IMR-90 (cell line): ENCODE results near the gene DHRS13.

ENCODE experiments used
- CEBPB ChIP-seq: IDR thresholded peaks from 2 replicates; pipeline ENCODE4 v1.6.1; 2012; ENCODE audit warnings: low read depth, low read length, improper control_type of control experiment
- MAZ ChIP-seq: IDR thresholded peaks from 2 replicates; pipeline ENCODE4 v1.6.1; 2012; ENCODE audit warnings: low read depth, mild to moderate bottlenecking, low read length, improper control_type of control experiment, moderate library complexity, borderline replicate concordance
- MXI1 ChIP-seq: IDR thresholded peaks from 2 replicates; pipeline ENCODE4 v1.6.1; 2012; ENCODE audit warnings: low read depth, mild to moderate bottlenecking, low read length, moderate library complexity, borderline replicate concordance
- POLR2A ChIP-seq: IDR thresholded peaks from 2 replicates; pipeline ENCODE4 v1.6.1; 2012; ENCODE audit warnings: mild to moderate bottlenecking, low read depth, low read length
- RAD21 ChIP-seq: IDR thresholded peaks from 2 replicates; pipeline ENCODE4 v1.6.1; 2012; ENCODE audit warnings: low read length, improper control_type of control experiment
- RCOR1 ChIP-seq: IDR thresholded peaks from 2 replicates; pipeline ENCODE4 v1.6.1; 2012; ENCODE audit warnings: mild to moderate bottlenecking, low read length, improper control_type of control experiment; ENCODE audit not compliant: insufficient replicate concordance
- TF ChIP-seq, protein P1 (sequence below): conservative IDR thresholded peaks from 2 replicates; pipeline ENCODE4 v1.5.1; 2012; ENCODE audit warnings: mild to moderate bottlenecking, low read depth, low read length, improper control_type of control experiment
- TF ChIP-seq, protein P2 (sequence below): fragments of 150-350 bp; IDR thresholded peaks from 2 replicates; pipeline ENCODE4 v1.6.1; 2017; ENCODE audit warnings: mild to moderate bottlenecking, antibody characterized with exemption, low read length, low read depth

DNA sequence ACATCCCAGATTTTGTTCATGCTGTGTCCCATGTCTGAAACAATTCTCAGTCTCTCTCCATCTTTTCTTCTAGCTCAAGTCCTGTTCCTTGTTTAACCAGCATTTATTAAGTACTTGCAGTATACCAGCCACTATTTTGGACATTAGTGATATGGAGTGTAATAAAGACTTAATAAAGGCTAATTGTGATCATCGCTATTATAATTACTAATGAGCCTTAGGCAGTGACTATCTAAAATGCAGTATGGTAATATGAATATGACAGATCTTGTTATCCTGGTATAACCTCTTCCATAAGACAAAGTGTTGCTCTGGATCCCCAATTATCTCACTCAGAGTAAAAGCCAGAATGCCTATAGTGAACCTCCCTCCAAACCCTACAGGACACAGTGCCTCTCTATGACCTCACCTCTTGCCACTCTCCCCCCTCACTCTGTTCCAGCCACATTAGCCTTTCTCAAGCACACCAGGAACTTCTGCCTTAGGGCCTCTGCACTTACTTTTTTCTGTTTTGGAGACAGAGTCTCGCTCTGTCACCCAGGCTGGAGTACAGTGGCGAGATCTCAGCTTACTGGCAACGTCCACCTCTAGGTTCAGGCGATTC, 3.6 kb downstream of the DHRS13 start:
- TF ChIP-seq POLR2A (no peak), MAZ (no peak), RAD21 (no peak), MXI1 (no peak), RCOR1 (no peak), CEBPB (no peak)
- TF ChIP-seq, protein P1, sequence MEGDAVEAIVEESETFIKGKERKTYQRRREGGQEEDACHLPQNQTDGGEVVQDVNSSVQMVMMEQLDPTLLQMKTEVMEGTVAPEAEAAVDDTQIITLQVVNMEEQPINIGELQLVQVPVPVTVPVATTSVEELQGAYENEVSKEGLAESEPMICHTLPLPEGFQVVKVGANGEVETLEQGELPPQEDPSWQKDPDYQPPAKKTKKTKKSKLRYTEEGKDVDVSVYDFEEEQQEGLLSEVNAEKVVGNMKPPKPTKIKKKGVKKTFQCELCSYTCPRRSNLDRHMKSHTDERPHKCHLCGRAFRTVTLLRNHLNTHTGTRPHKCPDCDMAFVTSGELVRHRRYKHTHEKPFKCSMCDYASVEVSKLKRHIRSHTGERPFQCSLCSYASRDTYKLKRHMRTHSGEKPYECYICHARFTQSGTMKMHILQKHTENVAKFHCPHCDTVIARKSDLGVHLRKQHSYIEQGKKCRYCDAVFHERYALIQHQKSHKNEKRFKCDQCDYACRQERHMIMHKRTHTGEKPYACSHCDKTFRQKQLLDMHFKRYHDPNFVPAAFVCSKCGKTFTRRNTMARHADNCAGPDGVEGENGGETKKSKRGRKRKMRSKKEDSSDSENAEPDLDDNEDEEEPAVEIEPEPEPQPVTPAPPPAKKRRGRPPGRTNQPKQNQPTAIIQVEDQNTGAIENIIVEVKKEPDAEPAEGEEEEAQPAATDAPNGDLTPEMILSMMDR: no peak
- TF ChIP-seq, protein P2, sequence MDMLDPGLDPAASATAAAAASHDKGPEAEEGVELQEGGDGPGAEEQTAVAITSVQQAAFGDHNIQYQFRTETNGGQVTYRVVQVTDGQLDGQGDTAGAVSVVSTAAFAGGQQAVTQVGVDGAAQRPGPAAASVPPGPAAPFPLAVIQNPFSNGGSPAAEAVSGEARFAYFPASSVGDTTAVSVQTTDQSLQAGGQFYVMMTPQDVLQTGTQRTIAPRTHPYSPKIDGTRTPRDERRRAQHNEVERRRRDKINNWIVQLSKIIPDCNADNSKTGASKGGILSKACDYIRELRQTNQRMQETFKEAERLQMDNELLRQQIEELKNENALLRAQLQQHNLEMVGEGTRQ: no peak
